BJ (cell line): ENCODE results near the gene VEGFC. TPM values are rescaled to one million over a fixed set of nuclear protein-coding genes. Genes with fewer than 3 reads are reported as not detected.

Source experiments
- CTCF ChIA-PET: fragments of 350-600 bp; formaldehyde crosslinking; extraction: SDS; loops from one replicate; lab custom pipeline; 2021; ENCODE audit warnings: antibody characterized with exemption, inconsistent platforms; lab: Yijun Ruan, JAX
- POLR2A ChIA-PET: fragments of 300-600 bp; sonication (Branson Sonifier 250); formaldehyde crosslinking; extraction: SDS; loops from one replicate; lab custom pipeline; 2021; ENCODE audit warnings: antibody characterized with exemption; lab: Charles Lee
- DNase-seq: peaks from one replicate; pipeline ENCODE4 v3.0.0-alpha.2; 2011; ENCODE audit warnings: low read depth
- H3K27me3 ChIP-seq: 2 replicates; pipeline ENCODE4 v1.6.0; 2011; ENCODE audit warnings: low read length; ENCODE audit not compliant: control insufficient read depth, insufficient read depth
- H3K36me3 ChIP-seq: 2 replicates; pipeline ENCODE4 v1.5.1; 2011; ENCODE audit warnings: low read length; ENCODE audit not compliant: control insufficient read depth, insufficient read depth
- H3K4me3 ChIP-seq: 2 replicates; pipeline ENCODE4 v1.5.1; 2011; ENCODE audit warnings: low read depth, mild to moderate bottlenecking, control low read depth, low read length
- polyA plus RNA-seq: library from polyadenylated mRNA; depleted of rRNA; stranded (reverse); fragments of >200 nt; gene quantifications from 2 replicates; pipeline ENCODE4 v1.2.3, GENCODE V29; 2011
- TF ChIP-seq, protein P1 (sequence below): IDR thresholded peaks from 2 replicates; pipeline ENCODE4 v1.5.1; 2011; ENCODE audit warnings: low read depth, mild to moderate bottlenecking, control low read depth, inconsistent platforms, low read length, moderate library complexity; ENCODE audit not compliant: insufficient read depth

VEGFC gene
- polyA plus RNA-seq, 1 experiment, result 47.7 TPM

- no peak overlapping the region for H3K4me3 ChIP-seq
- ChIA-PET CTCF (no interaction called here), POLR2A (no interaction called here)
- TF ChIP-seq, protein P1, sequence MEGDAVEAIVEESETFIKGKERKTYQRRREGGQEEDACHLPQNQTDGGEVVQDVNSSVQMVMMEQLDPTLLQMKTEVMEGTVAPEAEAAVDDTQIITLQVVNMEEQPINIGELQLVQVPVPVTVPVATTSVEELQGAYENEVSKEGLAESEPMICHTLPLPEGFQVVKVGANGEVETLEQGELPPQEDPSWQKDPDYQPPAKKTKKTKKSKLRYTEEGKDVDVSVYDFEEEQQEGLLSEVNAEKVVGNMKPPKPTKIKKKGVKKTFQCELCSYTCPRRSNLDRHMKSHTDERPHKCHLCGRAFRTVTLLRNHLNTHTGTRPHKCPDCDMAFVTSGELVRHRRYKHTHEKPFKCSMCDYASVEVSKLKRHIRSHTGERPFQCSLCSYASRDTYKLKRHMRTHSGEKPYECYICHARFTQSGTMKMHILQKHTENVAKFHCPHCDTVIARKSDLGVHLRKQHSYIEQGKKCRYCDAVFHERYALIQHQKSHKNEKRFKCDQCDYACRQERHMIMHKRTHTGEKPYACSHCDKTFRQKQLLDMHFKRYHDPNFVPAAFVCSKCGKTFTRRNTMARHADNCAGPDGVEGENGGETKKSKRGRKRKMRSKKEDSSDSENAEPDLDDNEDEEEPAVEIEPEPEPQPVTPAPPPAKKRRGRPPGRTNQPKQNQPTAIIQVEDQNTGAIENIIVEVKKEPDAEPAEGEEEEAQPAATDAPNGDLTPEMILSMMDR, result no peak
- H3K36me3 ChIP-seq, result no peaks in the 10 kb centered on the region
- no peaks in the 10 kb centered on the region for H3K27me3 ChIP-seq
- DNase-seq, result no peak
Measured at GRCh38 chr4:176656108-176656507, 136.6 kb downstream of the VEGFC start.

DNA sequence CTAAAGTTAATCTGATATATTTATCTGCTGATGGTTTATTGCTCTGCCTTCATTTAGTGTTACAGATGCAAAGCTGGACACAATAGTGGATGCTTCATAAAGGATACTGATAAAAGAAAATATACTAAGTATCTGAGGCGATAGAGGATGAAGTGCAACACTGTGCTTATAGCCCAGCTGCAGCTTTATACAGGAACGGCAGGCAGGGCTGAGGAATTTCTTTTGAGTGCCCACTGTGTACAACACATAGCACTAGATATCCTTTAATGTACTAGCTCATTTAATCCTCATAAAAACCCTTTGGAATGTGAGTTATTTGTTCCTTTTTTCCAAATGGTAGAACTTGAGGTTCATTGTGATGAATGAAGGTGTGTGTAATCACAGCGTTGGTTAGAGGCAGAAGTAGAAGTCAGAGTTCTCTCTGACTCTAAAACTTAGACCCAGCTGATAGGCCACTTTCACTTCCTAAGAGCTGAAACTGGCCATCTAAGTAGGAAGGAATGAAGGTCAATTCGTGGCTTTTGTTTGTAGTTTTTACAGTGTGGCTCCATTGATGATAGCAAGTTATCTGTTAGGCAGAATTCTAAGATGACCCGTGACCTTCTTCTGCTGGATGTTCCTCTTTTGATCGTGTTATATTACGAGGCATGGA lies 138.0 kb downstream of the VEGFC start:
- no peak for DNase-seq
- ChIA-PET POLR2A (no interaction called here), CTCF (interaction anchor here (1.0 to 1.1 kb wide), 2 partner anchors 9 to 278 kb away, joined by 3 to 4 read pairs; no protein-coding TSS in a partner anchor)
- H3K4me3 ChIP-seq, result no peak overlapping the region
- TF ChIP-seq, protein P1, result no peak
- no peaks in the 10 kb centered on the region for H3K36me3 ChIP-seq
- H3K27me3 ChIP-seq, result no peaks in the 10 kb centered on the region

DNA sequence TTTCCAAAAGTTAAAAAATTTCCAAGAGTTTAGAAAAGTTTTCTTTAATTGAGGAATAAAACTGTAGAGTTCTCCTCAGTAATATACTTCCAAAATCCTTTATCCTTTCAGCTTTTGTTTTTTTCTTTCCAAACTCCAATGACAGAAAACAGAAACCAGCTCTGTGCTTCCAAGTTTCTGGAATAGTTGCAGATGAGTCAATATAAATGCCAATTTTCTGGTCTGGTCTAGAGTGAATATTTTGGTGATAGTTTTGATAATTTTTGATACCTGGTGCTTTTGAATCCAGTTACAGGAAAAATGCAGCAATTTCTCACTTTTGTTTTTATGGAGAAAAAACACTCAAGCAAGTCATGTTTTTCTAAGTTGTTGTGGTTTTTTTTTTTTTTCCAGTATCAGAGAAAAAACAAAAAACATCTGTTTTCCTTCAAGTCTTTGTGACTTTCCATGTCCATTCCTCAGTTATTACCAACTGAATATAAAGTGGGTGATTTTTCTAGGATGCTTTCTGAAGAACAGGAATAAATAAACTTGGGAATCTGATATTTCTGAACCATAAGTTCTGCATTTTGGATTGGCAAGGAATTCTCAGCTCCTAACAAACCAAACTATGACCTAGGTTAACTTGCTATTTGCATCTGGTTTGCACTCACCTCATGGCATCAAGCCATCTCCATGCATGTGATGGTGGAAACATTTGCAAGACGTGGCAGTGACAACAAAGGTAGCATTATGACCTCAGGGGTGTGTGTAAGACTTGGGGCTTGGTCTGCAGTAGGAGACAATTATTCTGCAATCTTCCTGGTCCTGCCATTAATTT lies 139.1 kb downstream of the VEGFC start:
- Histone ChIP-seq H3K36me3 (no peaks in the 10 kb centered on the region), H3K27me3 (no peaks in the 10 kb centered on the region), H3K4me3 (no peak overlapping the region)
- DNase-seq, result no peak
- TF ChIP-seq, protein P1, result no peak
- POLR2A ChIA-PET, result no interaction called here
- CTCF ChIA-PET, result interaction anchor here (1.1 kb wide), 1 partner anchor 8 kb away, joined by 4 read pairs; no protein-coding TSS in a partner anchor

DNA sequence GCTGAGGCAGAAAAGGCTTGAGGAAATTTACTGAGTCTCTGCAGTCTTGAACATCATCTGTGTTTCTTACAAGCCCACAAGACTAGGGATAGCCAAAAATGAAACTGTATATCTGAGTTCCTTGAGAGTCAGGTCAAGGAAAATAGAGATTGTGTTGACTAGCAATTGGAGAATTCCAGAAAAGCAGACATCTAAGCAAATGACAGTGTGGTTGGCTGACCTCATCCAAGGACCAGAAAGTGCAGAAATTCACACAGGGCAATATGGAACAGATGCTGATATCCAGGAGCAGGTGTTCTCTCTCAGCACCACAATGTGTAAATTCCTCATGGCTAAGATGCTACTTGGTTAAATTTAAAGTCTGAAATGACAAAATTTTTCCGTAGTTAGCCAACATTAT lies 146.4 kb downstream of the VEGFC start:
- Histone ChIP-seq H3K27me3 (no peaks in the 10 kb centered on the region), H3K36me3 (no peaks in the 10 kb centered on the region), H3K4me3 (no peak overlapping the region)
- CTCF ChIA-PET, result interaction anchor here (1.2 kb wide), 1 partner anchor 8 kb away, joined by 4 read pairs; no protein-coding TSS in a partner anchor
- POLR2A ChIA-PET, result no interaction called here
- no peak for DNase-seq
- TF ChIP-seq, protein P1, result no peak

DNA sequence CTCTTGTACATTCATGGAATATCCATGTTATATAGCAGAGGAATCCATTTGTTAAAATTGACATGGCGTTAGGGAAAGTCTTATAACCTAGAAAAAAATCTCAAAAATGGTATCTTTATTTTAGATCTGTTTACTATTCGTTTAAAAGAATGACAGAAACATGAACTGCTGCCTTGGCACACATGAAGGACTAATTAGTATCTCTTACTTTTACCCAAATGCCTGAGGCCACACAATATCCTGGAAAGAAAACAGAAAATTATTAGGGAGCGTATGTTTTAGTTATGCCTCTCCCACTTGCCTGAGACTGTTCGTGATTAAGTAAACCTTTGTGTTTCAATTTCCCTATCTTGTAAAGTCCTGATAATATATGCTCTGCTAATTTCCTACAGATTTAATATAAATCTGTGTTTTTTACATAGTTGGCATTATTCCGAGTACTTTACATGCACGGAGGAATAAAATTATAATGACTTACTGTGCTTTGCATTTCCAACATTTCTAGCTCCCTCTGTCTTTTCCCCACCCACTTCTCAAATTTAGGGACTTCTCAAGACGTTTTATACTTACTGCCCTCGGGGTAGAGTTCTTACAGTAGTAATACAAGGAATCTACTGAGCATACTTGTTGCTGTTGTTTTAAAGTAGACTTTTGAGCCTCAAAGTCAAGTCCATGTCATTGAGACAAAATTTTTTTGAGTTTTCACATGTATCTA lies 147.3 kb downstream of the VEGFC start:
- ChIA-PET POLR2A (no interaction called here), CTCF (interaction anchor here (1.2 kb wide), 1 partner anchor 9 kb away, joined by 4 read pairs; no protein-coding TSS in a partner anchor)
- H3K4me3 ChIP-seq, result no peak overlapping the region
- DNase-seq, result no peak
- H3K36me3 ChIP-seq, result no peaks in the 10 kb centered on the region
- no peaks in the 10 kb centered on the region for H3K27me3 ChIP-seq
- TF ChIP-seq, protein P1, result no peak
